Hematopoietic multipotent progenitor cell treated with erythropoietin and hydrocortisone succinate and interleukin-3 and kit ligand, for 17 days (in vitro differentiated cells): ENCODE results near the gene SLC37A2.
"Not testable (repeated sequence)": the region's sequence is repeated elsewhere in the genome, so short reads cannot be mapped to it uniquely, and the experiment has no call there.

Source experiments
- DNase-seq: peaks from one replicate; pipeline ENCODE4 v3.0.0-alpha.2; 2015; ENCODE audit warnings: low spot score

The SLC37A2 gene

DNA sequence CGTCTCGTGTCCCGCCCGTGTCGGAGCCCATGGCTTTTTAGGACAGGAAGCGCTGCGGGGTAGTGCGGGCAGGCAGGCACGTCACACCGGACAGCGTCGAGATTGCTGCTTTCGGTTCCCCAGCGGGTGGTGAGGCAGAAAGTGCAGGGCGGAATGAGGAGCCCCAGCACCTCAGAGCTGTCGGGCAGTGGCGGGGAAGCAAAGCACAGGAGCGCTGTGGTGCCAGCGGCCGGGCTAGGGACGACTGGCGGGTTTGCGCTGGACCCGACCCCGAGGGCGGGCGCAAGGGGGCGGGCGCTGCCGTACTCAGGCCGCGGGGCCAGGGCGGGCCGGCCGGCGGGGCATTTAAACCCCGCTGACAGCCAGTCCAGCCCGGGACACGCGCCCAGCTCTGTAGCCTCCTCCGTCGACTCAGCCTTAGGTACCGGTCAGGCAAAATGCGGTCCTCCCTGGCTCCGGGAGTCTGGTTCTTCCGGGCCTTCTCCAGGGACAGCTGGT lies at the start of gene SLC37A2:
TSS of gene SLC37A2 (plus strand) at position 375 of the 498 bp plus-strand sequence. CDS start at position 438, 63 bp downstream.
- DNase-seq = no peak

- DNase-seq = no peak
Observed at GRCh38 chr11:125016413-125016812, 46.7 kb upstream of the SLC37A2 start.

GRCh38 chr11:125020342-125020741 lies 42.8 kb upstream of the SLC37A2 start:
- no peak for DNase-seq

DNA sequence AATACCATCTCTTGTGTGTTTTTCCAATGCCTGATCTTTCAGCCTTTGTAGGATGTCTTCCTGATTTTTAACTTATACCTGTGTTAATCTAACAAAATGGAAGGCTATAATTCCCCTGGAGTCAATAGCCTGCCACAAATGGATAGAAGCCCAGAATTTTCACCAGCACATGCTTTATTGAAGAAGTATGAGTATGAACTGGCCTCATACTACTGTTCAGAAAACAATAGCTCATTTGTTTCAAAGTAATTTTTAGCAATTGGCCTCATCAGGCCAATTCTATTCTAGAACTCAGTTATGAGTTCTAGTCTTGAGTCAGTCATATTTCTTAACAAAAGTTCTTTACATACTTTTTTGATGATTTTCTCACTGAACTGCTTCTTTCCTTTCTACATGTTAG lies 40.6 kb upstream of the SLC37A2 start:
- no peak for DNase-seq

DNA sequence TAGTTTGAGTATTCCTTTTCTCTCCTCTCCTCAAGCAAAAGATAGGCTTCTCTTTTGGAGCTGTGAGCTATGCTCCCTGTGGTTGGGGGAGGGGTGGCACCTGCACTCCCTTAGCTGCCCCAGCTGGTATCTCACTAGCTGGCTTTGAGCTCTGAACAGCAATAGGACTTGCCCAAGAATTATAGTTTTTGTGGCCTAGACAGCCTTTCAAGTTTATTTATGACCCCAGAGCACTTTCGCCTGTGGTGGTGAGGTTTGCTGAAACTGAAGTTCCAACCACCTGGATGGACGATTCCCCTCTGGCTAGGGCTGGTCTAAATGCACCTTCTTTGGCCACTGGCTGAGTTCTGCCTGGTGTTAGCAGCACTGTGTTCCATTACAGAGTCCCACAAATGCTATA lies 37.1 kb upstream of the SLC37A2 start:
- DNase-seq = no peak

- not testable (repeated sequence) for DNase-seq
Observed at GRCh38 chr11:125029431-125029830, 33.7 kb upstream of the SLC37A2 start.

DNA sequence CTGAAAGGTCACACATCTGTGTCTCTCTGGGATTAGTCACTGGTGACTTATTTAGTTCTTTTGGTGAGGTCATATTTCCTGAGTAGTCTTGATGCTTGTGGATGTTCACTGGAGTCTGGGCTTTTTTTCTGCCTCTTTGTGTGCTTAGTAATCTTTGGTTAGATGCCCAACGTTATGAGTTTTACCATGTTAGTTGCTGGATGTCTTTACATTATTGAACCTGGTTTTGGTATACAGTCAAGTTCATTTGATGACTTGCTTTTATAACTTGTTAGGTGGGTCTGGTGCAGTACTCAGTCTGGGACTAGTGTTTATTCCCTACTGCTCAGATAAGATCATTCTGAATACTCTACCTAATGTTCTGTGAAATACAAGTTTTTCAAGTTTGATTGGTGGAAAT lies 26.2 kb upstream of the SLC37A2 start:
- DNase-seq = no peak

- no peak for DNase-seq
Observed at GRCh38 chr11:125049164-125049792, 13.8 kb upstream of the SLC37A2 start.

DNA sequence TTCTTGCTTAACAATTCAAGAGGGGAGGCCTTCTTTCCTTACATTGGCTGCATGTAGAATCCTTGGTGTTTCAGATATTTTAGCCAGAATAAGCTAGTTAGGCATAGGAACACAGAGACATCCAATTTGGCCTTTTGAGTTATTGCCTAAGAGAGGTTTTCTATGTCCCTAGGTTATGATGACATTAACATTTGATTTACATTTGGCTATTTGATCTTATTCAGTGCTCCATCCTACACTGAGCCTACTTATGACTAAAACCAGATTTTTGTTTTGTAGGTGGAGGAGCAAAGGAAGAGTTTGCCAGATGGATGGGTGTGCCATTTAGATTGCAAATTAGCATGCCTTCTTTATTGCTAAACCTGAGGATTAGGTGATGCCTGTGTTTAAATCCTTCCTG lies 11.1 kb upstream of the SLC37A2 start:
- no peak for DNase-seq

GRCh38 chr11:125053167-125053566 lies 9.9 kb upstream of the SLC37A2 start:
- no peak for DNase-seq

DNA sequence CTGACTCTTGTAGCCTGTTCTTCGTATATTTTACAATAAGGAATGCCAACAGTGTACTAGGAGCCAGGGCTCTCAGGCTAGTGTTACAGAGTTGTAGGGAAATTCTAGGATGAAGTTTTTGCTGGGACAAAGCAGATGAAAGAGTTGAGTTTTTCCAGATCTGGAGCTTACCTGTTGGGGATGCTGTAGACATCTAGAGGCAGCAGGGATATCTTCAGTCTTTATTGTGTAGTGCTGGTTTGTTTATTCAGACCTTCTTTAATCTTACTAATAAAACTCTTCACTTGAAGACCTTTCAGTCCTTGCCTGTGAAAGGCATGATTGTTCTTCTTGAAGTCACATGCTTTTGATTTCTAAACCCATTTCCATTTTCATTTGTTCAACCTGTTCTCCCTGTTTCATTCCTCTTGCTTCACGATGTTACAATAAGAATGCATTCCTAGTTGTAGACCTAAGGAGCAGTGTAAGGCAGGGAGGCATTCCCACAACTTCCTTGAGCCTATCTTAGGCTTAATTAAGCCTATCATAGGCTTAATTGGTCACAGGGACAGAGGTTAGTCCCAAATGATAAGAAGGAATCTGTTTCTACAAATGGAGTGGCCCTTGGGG lies 7.9 kb upstream of the SLC37A2 start:
- DNase-seq = no peak

GRCh38 chr11:125056111-125056510 lies 7.0 kb upstream of the SLC37A2 start:
- DNase-seq = not testable (repeated sequence)

DNA sequence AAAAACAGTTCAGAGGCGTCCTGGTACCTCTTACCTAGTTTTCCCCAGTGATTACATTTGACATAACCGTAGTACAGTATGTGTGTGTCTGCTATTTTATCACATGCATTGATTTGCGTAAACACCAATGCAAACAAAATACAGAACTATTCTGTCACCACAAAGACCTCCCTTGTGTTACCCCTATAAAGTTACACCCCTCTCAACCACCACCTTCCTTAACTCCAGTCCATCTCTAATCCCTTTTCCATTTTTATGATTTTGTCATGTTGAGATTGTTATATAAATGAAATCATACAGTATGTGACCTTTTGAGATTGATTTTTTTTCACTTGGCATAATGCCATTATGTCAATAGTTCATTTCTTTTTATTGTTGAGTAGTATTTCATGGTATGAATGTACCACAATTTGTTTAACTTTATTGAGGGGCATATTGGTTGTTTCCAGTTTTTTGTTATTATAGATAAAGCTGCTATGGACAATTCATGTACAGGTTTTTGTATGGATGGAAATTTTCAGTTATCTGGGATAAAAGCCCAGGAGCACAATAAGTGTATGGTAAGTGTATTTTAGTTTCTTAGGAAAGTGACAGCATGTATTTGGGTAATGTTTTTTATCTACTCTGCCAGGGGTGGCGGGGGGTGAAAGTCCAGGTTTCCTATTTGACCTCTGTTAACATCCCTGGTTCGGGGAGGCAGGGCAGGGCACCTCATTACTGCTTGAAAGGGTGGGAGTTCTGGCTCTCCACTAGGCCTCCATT lies 6.0 kb upstream of the SLC37A2 start:
- DNase-seq = no peak

GRCh38 chr11:125057693-125058016 lies 5.5 kb upstream of the SLC37A2 start:
- DNase-seq = no peak

DNA sequence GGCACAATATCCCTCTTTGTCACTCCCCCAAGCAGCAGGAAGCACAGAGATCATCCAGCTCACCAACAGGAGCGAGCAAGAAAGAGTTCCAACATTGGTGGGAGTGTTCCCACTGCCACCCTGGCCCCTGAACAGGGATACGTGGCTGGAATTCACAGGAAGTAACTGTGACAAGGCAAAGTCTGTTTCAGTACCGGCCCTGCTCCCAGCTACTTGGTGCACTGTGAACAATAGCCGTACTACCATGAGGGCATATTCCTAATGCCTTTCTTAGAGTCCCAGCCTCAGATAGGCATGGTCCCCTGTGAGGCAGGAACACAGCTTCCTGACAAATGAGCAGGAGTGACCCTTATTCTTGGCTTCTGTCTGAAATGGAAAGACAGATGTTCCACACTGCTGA lies 1.8 kb upstream of the SLC37A2 start:
- no peak for DNase-seq

GRCh38 chr11:125062218-125062930 lies 731 bp upstream of the SLC37A2 start:
- no peak for DNase-seq

GRCh38 chr11:125063429-125064043 lies 431 bp downstream of the SLC37A2 start:
- no peak for DNase-seq

GRCh38 chr11:125064070-125064469 lies 965 bp downstream of the SLC37A2 start:
- DNase-seq = no peak

- no peak for DNase-seq
Observed at GRCh38 chr11:125068368-125068767, 5.3 kb downstream of the SLC37A2 start.

DNA sequence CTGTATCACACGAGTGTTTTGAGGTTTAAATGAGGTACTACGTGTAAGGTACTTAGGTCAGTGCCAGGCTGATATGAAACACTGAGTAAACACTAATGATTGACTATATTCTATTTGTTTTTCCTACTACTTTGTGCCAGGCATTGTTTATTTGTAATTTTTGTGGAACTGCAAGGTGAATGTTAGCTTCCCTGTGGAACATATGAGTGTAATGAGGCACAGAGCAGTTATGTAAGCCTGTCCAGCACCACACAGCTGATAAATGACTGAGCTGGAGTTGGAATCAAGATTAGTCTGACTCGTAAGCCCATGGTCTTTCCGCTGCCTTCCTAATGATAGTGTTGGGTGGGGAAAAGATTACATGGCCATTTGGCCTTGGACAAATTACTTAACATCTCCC lies 5.9 kb downstream of the SLC37A2 start:
- DNase-seq = no peak

DNA sequence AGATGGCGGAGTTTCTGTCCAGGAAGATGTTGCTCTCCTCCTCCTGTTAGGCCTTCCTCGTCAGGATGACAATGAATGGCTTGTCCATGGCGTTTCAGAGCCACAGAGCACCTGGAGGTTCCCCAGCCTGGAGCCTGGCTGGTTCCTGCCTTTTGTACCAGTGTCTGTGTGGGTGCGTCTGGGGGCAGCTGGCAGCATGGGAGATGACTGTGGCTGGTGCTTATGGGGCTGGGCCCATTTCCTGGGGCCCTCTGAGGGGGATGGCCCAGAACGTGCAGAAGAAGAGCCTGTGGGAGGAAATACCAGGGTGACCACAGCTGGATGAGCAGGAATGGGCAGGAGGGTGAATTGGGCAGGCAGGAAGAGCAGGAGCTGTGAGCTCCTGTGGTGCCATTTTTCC lies 6.7 kb downstream of the SLC37A2 start:
- DNase-seq = no peak

DNA sequence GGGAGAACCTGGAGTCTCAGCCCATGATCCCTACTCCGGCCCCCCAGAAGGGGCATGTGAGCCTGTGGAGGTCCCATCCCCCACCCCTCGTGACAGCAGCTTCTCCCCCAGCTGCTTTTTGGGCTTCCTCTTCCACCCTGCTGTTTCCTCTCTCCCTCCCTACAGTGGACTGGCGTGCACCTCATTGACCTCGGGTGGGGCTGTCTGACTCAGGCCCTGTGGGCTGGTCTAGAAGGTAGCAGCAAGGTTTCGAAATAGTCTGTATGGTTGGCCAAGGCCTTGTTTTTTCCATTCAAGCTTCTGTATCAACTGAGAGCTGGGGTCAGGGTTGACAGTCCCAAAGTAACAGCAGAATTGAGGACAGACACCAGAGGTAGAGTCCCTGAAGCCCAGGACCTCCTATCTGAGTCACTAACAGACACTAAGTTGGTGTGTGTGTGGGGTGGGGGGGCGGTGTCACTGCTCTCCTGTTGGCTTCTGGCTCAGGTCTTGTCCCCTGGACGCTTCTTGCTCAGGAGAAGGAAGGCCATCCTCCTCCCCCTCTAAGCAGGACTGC lies 7.7 kb downstream of the SLC37A2 start:
- no peak for DNase-seq
